K562 (cell line): ENCODE data around the gene NFAM1. TPM values are rescaled to one million over a fixed set of nuclear protein-coding genes. Genes with fewer than 3 reads are reported as not detected.

Source experiments
- CTBP1 ChIP-seq: fragments of 450-650 bp; IDR thresholded peaks from 2 replicates; pipeline ENCODE4 v1.6.1; 2016; ENCODE audit warnings: borderline replicate concordance
- ELF4 ChIP-seq: fragments of 450-650 bp; formaldehyde crosslinking; IDR thresholded peaks from 2 replicates; pipeline ENCODE4 v1.4.0; 2022; ENCODE audit warnings: missing genetic modification characterization
- FOXJ2 ChIP-seq: fragments of 200-800 bp; sonication (Bioruptor generic); IDR thresholded peaks from 2 replicates; pipeline ENCODE4 v1.6.1; 2016; ENCODE audit warnings: missing genetic modification characterization, missing compliant biosample characterization
- FOXP1 ChIP-seq: sonication (generic); formaldehyde crosslinking; IDR thresholded peaks from 2 replicates; pipeline ENCODE4 v1.8.0; 2022; ENCODE audit warnings: mild to moderate bottlenecking, missing genetic modification reagents
- GATAD2B ChIP-seq: fragments of 450-650 bp; IDR thresholded peaks from 2 replicates; pipeline ENCODE4 v1.6.1; 2017; ENCODE audit warnings: mild to moderate bottlenecking, borderline replicate concordance
- GTF2A2 ChIP-seq: IDR thresholded peaks from 2 replicates; pipeline ENCODE4 v1.6.1; 2016; ENCODE audit warnings: mild to moderate bottlenecking, missing genetic modification characterization, missing compliant biosample characterization
- HMBOX1 ChIP-seq: sonication (generic); IDR thresholded peaks from 2 replicates; pipeline ENCODE4 v1.6.1; 2016
- HOXB6 ChIP-seq: fragments of 250-450 bp; sonication (Bioruptor Pico); IDR thresholded peaks from 2 replicates; pipeline ENCODE4 v1.5.1; 2022; ENCODE audit warnings: mild to moderate bottlenecking, borderline replicate concordance
- NBN ChIP-seq: fragments of 450-650 bp; IDR thresholded peaks from 2 replicates; pipeline ENCODE4 v1.6.1; 2016; ENCODE audit warnings: low read depth, mild to moderate bottlenecking
- NCOA1 ChIP-seq: fragments of 450-650 bp; IDR thresholded peaks from 2 replicates; pipeline ENCODE4 v1.6.1; 2016; ENCODE audit warnings: low read depth
- NELFE ChIP-seq: IDR thresholded peaks from 2 replicates; pipeline ENCODE4 v1.6.1; 2011; ENCODE audit warnings: mild to moderate bottlenecking; ENCODE audit not compliant: insufficient read depth, insufficient read length
- NEUROD1 ChIP-seq: fragments of 150-350 bp; IDR thresholded peaks from 2 replicates; pipeline ENCODE4 v1.6.1; 2014; ENCODE audit warnings: borderline replicate concordance, low read length, low read depth; ENCODE audit not compliant: partially characterized antibody
- NR1H2 ChIP-seq: sonication (generic); formaldehyde crosslinking; IDR thresholded peaks from 2 replicates; pipeline ENCODE4 v1.4.0; 2020; ENCODE audit warnings: mild to moderate bottlenecking, missing genetic modification reagents
- RAD51 ChIP-seq: fragments of 450-650 bp; IDR thresholded peaks from 2 replicates; pipeline ENCODE4 v1.7.1; 2016; ENCODE audit warnings: low read depth, mild to moderate bottlenecking, borderline replicate concordance
- SFPQ ChIP-seq: fragments of 200-400 bp; formaldehyde crosslinking; IDR thresholded peaks from 2 replicates; pipeline ENCODE4 v1.6.1; 2017; ENCODE audit warnings: mild to moderate bottlenecking, low read depth, low read length, moderate library complexity
- SREBF2 ChIP-seq: sonication (generic); formaldehyde crosslinking; IDR thresholded peaks from 2 replicates; pipeline ENCODE4 v1.4.0; 2020; ENCODE audit warnings: mild to moderate bottlenecking, missing genetic modification reagents
- STAG1 ChIP-seq: sonication (generic); formaldehyde crosslinking; IDR thresholded peaks from 2 replicates; pipeline ENCODE4 v1.5.0; 2020; ENCODE audit warnings: missing genetic modification reagents, borderline replicate concordance
- USF2 ChIP-seq: sonication (generic); formaldehyde crosslinking; IDR thresholded peaks from 2 replicates; pipeline ENCODE4 v1.5.0; 2020; ENCODE audit warnings: missing genetic modification reagents
- ZC3H11A ChIP-seq: IDR thresholded peaks from 2 replicates; pipeline ENCODE4 v1.6.1; 2012; ENCODE audit warnings: low read depth, low read length, improper control_type of control experiment
- ZNF174 ChIP-seq: fragments of 250-450 bp; sonication (Bioruptor Pico); IDR thresholded peaks from 2 replicates; pipeline ENCODE4 v1.4.0; 2020; ENCODE audit warnings: mild to moderate bottlenecking
- ZNF311 ChIP-seq: fragments of 250-450 bp; sonication (Bioruptor Pico); IDR thresholded peaks from 2 replicates; pipeline ENCODE4 v1.4.0; 2020; ENCODE audit warnings: mild to moderate bottlenecking, moderate library complexity
- ZNF41 ChIP-seq: fragments of 250-450 bp; sonication (Bioruptor Pico); conservative IDR thresholded peaks from 2 replicates; pipeline ENCODE4 v1.4.0; 2020; ENCODE audit warnings: mild to moderate bottlenecking
- ZNF644 ChIP-seq: fragments of 200-800 bp; sonication (Bioruptor generic); IDR thresholded peaks from 2 replicates; pipeline ENCODE4 v1.6.1; 2016; ENCODE audit warnings: low read depth, missing genetic modification characterization, missing compliant biosample characterization
- ZNF79 ChIP-seq: fragments of 250-450 bp; sonication (Bioruptor Pico); IDR thresholded peaks from 2 replicates; pipeline ENCODE4 v1.4.0; 2020; ENCODE audit warnings: low read depth, mild to moderate bottlenecking, moderate library complexity
- polyA plus RNA-seq, 8 experiments: library from polyadenylated mRNA; depleted of rRNA in 4 of 8; stranded (reverse) in 5 of 8; unstranded in 3 of 8; fragments of >200 nt; fragmentation: Nextera tagmentation in 2 of 8; fragmentation: Illumina TruSeq in 1 of 8; extraction: Ambion mirVana in 2 of 8; extraction: Trizol in 1 of 8; gene quantifications; 2 replicates each; pipeline versions ENCODE4 v1.2.1 to v1.2.3, GENCODE V29; 2011 to 2014; ENCODE audit warnings: inconsistent platforms in 1 of 8, missing spikeins in 1 of 8
- total RNA-seq, 7 experiments: library from RNA; depleted of rRNA in 6 of 7; stranded (reverse); fragments of >200 nt in 6 of 7; fragmentation: Illumina TruSeq in 2 of 7; extraction: Trizol in 2 of 7; gene quantifications; 2 replicates each; pipeline versions ENCODE4 v1.2.1 to v1.2.3, GENCODE V29; 2011 to 2021; ENCODE audit warnings: low replicate concordance in 1 of 7
- TF ChIP-seq, protein P1 (sequence below): fragments of 450-650 bp; IDR thresholded peaks from 2 replicates; pipeline ENCODE4 v1.6.1; 2016

Gene NFAM1
- total and polyA plus RNA-seq, 9 of the 15 experiments (the other 6 are each of a cell fraction or from before 2014, with no cell fraction given) = 0.01 to 0.18 (median 0.03) TPM; not detected in 5

DNA sequence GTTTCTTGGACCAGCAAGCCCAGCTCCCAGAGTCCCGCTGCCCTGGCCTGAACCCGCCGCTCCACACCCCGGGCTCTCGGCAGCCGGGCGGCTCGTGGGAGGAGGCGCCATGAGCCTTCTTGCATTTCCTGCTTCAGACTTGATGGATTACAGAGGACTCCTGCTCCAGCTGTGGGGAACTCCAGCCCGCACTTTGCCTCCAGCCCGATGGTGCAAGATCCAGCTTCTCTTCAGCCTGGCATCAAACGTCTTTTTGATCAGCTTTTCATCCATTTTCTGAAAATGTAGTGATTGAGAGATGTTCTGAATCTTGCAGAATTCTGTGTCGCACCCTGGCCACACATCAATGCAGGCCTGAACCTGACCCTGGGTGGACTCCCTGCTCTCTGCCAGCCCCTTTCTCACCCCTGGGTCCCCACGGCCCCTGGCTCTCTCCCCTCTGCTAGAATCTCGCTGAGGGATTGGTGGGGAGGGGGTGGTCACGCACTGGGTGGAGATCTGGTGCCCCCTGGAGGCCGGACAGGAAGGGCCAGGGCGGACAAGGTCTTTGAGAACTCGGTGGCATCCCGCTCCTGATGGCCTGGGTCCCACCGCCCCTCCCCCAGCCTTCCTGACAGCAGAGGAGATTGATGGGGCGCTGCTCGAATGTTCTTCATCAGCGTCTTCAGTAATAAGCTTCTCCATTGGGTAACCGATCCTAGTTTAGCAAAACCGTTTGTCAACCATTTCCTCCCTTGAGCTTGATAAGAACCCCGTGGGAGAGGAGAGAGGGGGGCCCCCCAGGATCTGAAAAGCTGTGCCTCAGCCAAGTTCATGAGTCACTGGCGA is 12.1 kb upstream of the NFAM1 start (continued):
- no peak for TF ChIP-seq ZNF79 (CRISPR knock-in tag)
- no peak for TF ChIP-seq HOXB6
- peak; percentile 53; the same call in 1 of the 2 replicates for TF ChIP-seq NCOA1
- TF ChIP-seq ZNF644 (tag) = 0 out of 2 replicates have a peak, but pooled peaks have one; percentile 53
- TF ChIP-seq NEUROD1 = peak; percentile 93
- no peak for TF ChIP-seq USF2 (CRISPR knock-in tag)
- TF ChIP-seq CTBP1 = peak; percentile 78; the same call in 1 of the 2 replicates
- no peak for TF ChIP-seq SFPQ
- no peak for TF ChIP-seq SREBF2 (CRISPR knock-in tag)
- no peak for TF ChIP-seq ZNF41 (CRISPR knock-in tag)
- no peak for TF ChIP-seq RAD51
- no peak for TF ChIP-seq NELFE
- no peak for TF ChIP-seq FOXJ2 (tag)
- TF ChIP-seq FOXP1 (CRISPR knock-in tag) = no peak
- no peak for TF ChIP-seq ELF4
- TF ChIP-seq GTF2A2 = peak; percentile 59; the same call in 1 of the 2 replicates
- TF ChIP-seq ZNF311 (CRISPR knock-in tag) = 0 out of 2 replicates have a peak, but pooled peaks have one; percentile 7
- TF ChIP-seq ZNF174 (CRISPR knock-in tag) = no peak
- TF ChIP-seq NR1H2 = no peak
- TF ChIP-seq GATAD2B = peak; percentile 60
- TF ChIP-seq STAG1 (CRISPR knock-in tag) = peak; percentile 42; the same call in 1 of the 2 replicates
- TF ChIP-seq, protein P1, sequence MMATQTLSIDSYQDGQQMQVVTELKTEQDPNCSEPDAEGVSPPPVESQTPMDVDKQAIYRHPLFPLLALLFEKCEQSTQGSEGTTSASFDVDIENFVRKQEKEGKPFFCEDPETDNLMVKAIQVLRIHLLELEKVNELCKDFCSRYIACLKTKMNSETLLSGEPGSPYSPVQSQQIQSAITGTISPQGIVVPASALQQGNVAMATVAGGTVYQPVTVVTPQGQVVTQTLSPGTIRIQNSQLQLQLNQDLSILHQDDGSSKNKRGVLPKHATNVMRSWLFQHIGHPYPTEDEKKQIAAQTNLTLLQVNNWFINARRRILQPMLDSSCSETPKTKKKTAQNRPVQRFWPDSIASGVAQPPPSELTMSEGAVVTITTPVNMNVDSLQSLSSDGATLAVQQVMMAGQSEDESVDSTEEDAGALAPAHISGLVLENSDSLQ = peak; percentile 97
- TF ChIP-seq NBN = no peak
- peak; percentile 56 for TF ChIP-seq HMBOX1
- TF ChIP-seq ZC3H11A = no peak; the same call in 1 of the 2 replicates
